Liver (tissue), 3 donors: ENCODE data around the gene TBL1X.

ENCODE experiments used
- GABPA ChIP-seq, 2 donors: IDR thresholded peaks in 1 of 2; conservative IDR thresholded peaks in 1 of 2; 2 replicates each; pipeline ENCODE4 v1.6.1; 2016; ENCODE audit warnings: antibody characterized with exemption in 2 of 2, mild to moderate bottlenecking in 1 of 2, moderate library complexity in 1 of 2
- MAX ChIP-seq: IDR thresholded peaks from 2 replicates; pipeline ENCODE4 v1.6.1; 2016; ENCODE audit warnings: antibody characterized with exemption
- RAD21 ChIP-seq, 2 donors: IDR thresholded peaks; 2 replicates each; pipeline ENCODE4 v1.6.1; 2016; ENCODE audit warnings: antibody characterized with exemption in 2 of 2, mild to moderate bottlenecking in 2 of 2
- SP1 ChIP-seq: IDR thresholded peaks from 2 replicates; pipeline ENCODE4 v1.6.1; 2018; ENCODE audit warnings: antibody characterized with exemption, mild to moderate bottlenecking
- TAF1 ChIP-seq: conservative IDR thresholded peaks from 2 replicates; pipeline ENCODE4 v1.6.1; 2016; ENCODE audit warnings: antibody characterized with exemption, mild to moderate bottlenecking
- YY1 ChIP-seq: IDR thresholded peaks from 2 replicates; pipeline ENCODE4 v1.6.1; 2016; ENCODE audit warnings: antibody characterized with exemption, mild to moderate bottlenecking
- TF ChIP-seq, protein P1 (sequence below): fragments of 150-350 bp; IDR thresholded peaks from 2 replicates; pipeline ENCODE4 v1.5.1; 2017; ENCODE audit warnings: improper control_type of control experiment, low read depth, low read length; ENCODE audit not compliant: missing input control
- TF ChIP-seq, protein P2 (sequence below): IDR thresholded peaks from 2 replicates; pipeline ENCODE4 v1.6.1; 2016; ENCODE audit warnings: antibody characterized with exemption, mild to moderate bottlenecking
- donor health status: healthy.
- donor health status: healthy.

GRCh38 chrX:9535101-9535500 is 70.2 kb downstream of the TBL1X start:
- TF ChIP-seq, protein P1, sequence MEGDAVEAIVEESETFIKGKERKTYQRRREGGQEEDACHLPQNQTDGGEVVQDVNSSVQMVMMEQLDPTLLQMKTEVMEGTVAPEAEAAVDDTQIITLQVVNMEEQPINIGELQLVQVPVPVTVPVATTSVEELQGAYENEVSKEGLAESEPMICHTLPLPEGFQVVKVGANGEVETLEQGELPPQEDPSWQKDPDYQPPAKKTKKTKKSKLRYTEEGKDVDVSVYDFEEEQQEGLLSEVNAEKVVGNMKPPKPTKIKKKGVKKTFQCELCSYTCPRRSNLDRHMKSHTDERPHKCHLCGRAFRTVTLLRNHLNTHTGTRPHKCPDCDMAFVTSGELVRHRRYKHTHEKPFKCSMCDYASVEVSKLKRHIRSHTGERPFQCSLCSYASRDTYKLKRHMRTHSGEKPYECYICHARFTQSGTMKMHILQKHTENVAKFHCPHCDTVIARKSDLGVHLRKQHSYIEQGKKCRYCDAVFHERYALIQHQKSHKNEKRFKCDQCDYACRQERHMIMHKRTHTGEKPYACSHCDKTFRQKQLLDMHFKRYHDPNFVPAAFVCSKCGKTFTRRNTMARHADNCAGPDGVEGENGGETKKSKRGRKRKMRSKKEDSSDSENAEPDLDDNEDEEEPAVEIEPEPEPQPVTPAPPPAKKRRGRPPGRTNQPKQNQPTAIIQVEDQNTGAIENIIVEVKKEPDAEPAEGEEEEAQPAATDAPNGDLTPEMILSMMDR, result no peak
- TF ChIP-seq MAX (no peak), GABPA (IDR thresholded peaks at IDR 0.05 in 1 of 2, conservative IDR thresholded peaks at IDR 0.05 in 1 of 2) (no peak), TAF1 (no peak), SP1 (no peak), YY1 (no peak), RAD21 (IDR thresholded peaks at IDR 0.05) (no peak)
- TF ChIP-seq, protein P2, sequence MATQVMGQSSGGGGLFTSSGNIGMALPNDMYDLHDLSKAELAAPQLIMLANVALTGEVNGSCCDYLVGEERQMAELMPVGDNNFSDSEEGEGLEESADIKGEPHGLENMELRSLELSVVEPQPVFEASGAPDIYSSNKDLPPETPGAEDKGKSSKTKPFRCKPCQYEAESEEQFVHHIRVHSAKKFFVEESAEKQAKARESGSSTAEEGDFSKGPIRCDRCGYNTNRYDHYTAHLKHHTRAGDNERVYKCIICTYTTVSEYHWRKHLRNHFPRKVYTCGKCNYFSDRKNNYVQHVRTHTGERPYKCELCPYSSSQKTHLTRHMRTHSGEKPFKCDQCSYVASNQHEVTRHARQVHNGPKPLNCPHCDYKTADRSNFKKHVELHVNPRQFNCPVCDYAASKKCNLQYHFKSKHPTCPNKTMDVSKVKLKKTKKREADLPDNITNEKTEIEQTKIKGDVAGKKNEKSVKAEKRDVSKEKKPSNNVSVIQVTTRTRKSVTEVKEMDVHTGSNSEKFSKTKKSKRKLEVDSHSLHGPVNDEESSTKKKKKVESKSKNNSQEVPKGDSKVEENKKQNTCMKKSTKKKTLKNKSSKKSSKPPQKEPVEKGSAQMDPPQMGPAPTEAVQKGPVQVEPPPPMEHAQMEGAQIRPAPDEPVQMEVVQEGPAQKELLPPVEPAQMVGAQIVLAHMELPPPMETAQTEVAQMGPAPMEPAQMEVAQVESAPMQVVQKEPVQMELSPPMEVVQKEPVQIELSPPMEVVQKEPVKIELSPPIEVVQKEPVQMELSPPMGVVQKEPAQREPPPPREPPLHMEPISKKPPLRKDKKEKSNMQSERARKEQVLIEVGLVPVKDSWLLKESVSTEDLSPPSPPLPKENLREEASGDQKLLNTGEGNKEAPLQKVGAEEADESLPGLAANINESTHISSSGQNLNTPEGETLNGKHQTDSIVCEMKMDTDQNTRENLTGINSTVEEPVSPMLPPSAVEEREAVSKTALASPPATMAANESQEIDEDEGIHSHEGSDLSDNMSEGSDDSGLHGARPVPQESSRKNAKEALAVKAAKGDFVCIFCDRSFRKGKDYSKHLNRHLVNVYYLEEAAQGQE, result no peak
